ENCODE results near the gene MESP2. TPM values are rescaled to one million over a fixed set of nuclear protein-coding genes. Genes with fewer than 3 reads are reported as not detected.

Gene MESP2
- polyA plus RNA-seq, 10 donors, result 0.13 to 0.65 (median 0.30) TPM

DNA sequence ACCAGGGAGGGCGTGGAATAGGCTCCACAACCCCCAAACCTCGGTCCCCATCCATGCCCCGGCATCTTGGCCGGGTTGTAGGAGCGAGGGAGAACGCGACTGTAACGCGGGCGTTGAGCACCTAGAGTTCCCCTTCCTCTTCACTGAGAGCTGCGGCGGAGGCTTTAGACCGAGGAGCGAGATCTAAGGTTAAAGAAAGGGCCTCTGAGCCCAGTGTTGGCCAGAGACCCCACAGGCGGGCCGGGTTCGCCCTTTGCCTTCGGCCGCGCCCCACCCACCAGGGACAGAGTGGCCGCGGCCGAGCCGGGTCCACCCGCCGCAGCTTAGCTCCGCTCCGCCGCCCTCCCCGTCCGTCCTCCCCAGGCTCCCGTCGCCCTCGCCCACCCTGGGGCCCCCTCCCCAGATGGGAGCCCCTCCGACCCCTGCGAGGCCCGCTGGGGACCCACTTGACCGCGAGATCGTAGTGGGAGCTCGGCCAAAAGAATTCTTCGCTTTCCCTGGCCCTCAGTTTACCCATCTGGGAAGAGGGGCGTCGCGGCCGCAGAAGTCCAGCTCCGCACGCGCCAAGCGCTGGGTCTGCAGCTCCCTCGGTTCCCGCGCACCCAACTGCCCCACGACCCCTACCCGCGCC lies 38.1 kb downstream of the MESP2 start:
- DNase-seq, result peak in 1 of 3 donors; percentile 40

DNA sequence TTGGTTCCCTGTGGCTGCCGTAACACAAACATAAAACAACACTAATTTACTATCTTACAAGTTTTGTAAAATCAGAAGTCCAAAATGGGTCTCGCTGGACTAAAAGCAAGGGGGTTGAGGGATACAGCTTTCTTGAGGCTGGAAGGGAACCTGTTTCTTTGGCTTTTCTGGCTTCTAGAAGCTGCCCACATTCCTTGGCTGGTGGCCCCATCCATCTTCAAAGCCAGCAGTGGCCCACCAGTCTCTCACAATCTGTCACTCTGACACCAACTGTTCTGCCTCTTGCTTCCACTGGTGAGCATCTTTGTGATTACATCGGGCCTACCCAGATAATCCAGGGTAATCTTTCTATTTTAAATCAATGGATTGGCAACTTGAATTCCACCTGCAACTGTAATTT lies 39.6 kb downstream of the MESP2 start:
- DNase-seq, result no peak

DNA sequence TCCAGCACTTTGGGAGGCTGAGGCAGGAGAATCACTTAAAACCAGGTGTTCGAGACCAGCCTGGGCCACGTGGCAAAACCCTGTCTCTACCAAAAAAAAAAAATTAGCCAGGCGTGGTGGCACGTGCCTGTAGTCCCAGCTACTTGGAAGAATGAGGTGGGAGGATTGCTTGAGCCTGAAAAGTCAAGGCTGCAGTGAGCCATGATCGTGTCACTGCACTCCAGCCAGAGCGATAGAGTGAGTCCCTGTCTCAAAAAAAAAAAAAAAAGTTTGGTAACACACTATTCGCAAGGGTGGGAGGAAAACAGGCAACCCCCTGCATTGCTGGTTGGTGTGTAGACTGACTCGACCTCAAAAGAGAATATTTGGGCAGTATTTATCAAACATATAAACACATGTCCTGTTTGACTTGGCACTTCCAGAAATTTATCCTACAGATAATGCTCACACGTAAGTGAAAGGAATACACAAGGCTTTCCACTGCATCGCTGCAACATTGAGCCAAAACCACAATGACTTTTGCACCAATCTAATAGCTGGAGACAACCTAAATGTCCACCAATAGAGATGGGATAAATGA lies 41.7 kb downstream of the MESP2 start:
- no peak for DNase-seq

DNA sequence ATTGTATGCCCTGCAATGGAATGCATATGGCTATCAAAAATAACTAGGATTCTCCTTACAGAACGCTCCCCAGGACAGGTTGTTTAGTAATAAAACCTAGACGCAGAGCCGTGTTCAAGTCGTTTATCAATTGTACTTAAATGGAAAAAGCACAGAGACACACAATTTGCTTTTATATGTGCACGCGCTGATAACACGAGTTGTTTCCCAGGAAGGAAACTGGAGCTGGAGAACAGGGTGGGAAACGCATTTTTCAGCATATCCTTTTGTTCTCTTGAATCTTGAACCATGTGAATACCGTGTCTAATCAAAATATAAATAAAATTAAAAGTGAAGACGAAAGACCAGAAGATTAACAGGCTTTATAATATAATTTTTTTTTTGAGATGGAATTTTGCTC lies 42.2 kb downstream of the MESP2 start:
- DNase-seq, result no peak

DNA sequence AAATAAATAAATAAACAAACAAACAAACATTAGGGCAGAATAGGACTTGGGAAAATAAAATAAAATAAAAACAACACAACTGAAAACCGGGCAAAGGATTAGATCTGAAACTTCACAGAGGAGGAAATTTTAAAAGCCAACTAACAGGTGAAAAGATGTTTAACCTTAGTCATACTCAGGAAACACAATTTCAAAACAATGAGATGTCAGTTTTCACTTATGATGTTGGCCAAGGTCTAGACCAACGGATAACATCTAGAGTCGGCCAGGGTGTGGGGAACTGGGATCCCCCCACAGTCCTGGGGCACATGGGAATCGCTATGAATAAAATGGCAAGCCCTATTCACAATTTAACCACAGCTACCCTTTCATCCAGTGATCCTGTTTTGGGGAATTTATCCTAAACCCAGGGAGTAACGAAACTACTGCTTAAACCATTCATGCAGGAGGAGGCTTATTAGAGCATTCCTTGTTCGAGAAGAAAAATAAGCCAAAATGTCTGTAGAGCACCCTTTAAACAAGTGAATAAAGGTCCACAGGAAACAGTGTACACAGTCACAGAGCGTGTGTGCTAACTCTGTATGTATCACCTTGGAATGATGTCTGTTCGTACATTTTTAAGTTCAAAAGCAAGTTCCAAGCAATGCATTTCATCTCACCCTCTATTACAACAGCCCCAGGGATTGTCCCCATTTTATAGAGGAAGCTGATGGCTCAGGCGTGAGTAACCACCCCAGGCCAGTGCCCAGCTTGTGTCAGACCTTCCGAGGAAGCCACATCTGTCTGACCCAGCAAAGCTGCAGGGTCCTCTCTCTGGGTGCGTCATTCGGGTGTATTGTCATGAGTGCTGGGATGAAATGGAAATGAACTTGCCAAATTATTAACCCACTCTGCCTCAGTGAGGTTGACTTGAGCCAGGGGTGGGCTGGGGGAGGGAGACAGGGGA lies 44.8 kb downstream of the MESP2 start:
- no peak for DNase-seq

DNA sequence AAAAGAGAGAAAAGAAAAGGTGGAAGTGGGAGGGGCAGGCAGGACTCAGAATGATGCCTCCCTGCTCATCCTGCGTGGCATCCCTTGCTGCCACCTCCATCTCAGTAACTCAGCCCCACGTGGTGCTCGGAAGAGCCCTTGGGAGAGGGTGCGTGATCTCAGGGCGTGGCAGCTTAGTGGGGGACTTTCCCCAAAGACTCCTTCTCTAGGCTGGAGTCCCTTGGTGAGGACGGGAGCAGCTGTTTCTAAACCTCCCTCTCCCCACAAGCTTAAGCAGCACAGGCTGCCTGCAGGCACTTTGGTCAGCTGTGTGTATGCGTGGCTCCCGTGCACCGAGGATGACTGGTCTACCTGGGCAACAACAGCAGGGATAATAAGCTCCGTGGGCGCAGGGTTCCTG lies 45.9 kb downstream of the MESP2 start:
- no peak for DNase-seq

DNA sequence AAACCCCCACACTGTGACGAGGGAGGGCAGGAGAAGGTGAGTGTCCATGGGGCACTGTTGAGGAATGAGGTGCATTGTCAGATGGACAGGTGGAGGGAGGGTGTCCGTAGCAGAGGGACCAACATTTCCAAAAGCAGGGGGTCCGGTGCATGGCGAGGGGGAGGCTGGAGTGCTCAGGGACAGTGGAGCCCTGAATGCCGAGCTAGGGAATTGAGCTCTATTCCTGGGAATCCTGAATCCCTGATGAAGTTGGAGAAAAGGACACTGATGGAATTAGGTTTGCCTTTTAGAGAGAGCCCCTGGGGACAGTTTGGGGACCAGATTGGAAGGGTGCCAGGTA lies 46.4 kb downstream of the MESP2 start:
- DNase-seq, result no peak

DNA sequence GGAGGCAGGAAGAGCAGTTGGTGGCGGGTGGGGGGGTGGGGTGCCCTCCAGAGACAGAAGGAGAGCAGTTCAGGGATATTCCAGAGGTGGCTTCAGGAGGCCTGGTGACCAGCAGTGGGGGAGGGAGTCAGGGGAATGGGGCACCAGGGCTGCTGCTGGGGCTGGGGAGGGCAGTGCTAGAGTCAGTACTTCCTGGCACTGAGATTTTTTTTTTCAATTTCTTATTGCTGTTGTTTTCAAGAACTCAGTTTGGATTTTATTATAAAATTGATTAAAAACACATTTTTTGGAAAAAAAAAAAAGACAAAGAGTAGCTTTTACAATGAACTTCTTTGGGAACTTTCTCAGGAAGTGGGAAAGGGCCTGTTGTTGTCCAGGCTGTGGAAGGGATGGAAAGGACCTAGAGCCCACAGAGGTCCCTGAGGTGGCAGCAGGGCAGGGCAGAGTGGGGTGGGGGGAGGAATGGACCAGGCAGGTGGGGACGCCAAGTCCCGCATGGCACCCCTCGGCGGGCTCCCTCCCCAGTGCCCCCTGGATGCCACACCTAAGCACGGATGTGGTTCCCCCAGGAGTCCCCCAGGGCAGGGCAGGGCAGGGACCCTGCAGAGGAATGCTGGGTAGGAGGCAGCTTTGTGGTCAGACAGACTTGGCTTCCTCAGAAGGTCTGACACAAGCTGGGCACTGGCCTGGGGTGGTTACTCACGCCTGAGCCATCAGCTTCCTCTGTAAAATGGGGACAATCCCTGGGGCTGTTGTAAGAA lies 47.0 kb downstream of the MESP2 start:
- DNase-seq, result no peak

DNA sequence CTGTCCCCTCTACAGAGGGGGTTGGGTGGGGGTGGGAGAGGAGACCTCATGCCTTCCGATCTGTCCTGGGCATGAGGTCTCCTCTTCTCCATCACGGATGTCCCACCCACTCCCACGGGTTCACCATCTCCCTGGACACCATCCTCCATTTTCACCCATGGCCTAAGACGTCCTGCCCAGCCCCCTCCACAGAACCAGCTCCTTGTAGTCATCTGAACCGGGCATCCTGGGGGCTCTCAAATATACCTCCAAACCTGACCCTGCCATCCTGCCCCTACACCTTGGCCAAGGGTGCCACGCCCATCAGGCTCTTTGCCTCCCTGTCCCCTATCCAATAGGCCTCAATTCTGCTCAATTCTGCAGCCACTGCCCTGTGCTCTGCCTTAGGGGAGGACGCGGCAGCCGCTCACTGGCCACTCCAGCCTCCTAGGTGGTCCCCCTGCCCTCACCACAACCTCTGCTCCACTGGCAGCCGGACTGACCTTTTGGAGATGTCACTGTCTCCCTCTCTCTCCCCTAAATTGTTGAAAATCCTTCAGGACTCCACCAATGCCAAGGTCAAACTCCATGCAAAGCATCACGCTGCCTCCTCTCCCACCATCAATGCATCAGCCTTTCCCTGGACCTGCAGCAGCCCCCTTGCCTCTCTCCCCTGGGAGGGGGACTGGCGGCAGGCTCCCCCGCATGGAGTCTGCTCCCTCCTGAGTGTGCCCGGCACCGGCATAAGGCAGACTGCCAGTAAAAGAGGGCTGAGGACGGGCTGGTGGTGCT lies 47.9 kb downstream of the MESP2 start:
- DNase-seq, result no peak

DNA sequence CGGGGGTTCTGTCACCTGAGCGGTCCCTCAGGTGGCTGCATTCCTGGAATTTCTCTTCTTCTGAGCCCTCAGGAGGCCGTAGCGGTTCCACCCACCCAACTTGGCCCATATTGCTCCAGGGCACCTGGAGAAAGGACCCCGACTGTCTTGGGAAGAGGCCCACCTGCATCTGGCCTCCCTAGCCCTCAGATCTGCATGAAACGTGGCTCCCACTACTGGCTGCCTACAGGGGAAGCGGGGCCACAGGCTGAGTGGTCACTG lies 48.4 kb downstream of the MESP2 start:
- DNase-seq, result no peak

DNA sequence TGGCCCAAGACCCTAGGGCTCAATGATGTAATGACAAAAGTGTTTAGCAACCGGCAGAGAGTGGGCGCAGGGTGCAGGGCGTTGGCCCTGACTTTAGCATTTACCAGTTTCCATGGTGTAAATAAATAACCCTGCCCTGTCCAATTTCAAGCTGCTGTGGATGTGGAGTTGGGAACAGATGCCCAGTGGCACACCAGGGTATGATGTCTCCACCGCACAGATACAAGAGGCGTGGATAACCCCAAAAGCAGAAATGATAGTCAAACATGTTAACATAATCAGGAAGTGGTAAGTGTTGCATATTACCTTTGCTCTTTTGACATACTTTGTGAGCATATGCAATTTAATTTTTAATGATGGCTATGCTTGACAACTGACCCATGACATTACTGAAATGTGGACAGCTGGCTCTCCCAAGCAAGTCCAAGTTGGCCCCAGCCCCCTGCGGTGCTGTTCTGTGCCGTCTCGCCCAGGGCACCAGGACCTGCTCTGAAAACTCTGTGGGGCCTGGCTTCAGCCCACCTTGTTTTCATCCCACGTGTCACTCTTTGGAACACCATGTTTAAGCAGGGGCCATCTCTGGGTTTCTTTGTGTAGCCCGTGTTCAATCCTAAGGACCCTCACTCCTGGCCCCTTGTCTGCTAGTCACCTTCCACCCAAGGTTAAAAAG lies 49.3 kb downstream of the MESP2 start:
- no peak for DNase-seq

DNA sequence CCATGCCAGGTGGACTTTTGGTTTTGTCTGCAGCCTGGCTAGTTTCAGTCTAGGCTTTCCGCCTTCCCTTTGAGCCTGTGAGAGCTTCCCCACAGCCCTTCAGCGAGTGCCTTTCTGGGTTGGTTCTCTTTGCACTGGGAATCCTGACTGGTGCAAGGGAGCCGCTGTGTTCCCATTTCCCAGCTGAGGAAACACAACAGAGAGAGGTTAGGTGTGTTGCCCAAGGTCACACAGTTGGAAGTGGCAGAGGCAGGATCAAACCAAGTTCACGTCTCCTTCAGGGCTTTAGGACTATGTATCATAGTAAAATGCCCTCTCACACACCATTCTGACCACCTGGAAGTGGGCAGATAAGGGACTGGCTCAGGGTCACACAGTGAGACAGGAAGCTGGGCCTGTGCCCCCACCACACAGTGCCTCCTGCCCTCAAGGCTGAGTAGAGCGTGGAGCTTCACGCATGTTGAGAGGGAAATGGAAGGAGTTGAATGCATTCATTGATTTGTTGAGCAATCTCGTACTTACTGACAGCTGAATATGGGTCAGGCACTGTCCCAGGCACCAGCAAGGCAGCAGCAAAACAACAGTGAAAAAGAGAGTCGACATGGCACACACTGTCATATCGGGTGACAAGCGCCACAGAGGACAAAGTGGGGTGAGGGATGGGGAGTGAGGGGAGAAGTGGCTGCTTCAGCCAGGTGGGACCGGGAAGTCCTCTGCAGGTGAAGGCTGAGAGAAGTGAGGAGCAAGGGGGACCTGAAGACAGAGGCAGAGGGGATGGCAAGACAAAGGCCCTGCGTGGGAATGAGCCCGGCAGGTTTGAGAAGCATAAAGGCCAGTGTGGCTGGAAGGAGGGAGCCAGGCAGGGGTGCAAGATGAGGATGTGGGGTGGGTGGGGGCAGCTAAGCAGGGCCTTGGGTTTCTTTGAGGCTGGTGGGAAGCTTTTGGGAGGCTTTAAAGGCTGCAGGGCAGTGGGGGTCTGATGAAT lies 50.8 kb downstream of the MESP2 start:
- DNase-seq, result no peak

DNA sequence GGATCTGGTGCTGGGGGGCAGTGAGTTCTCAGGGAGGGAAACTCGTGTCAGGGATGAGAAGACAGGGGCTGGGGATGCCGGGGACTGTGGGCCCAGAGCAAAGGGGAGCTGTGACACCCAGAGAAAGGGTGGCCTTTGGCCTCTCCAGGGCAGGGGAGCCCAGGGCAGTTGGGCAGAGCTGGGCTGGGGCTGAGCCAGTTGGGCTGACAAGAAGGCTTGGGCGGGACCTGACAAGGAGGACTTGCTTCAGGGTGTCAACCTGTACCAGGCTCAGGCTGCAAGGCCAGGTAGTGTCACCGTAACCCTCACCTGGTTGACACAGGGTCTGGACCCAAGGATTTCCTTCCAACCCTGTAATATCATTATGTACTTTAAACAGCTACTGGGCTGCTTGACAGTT lies 51.7 kb downstream of the MESP2 start:
- DNase-seq, result no peak

Other genes starting within 250 kb of the MESP2 start
- 1 to 10 TPM; 3.4 to 7.3 (median 4.6) TPM for gene TICRR, start 200.9 kb upstream of the MESP2 start, polyA plus RNA-seq (ENCODE audit: insufficient read length in 10 of 10)
- 10 to 100 TPM in 1 of 10 donors, 1 to 10 TPM in 9; 3.9 to 10.5 (median 5.4) TPM for gene KIF7, start 120.9 kb upstream of the MESP2 start, polyA plus RNA-seq (ENCODE audit: insufficient read length in 10 of 10)
- gene PLIN1, start 97.0 kb upstream of the MESP2 start, polyA plus RNA-seq (ENCODE audit: insufficient read length in 10 of 10), result 1 to 10 TPM in 2 of 10 donors, under 1 TPM in 7, not detected in 1; 0.11 to 3.3 (median 0.30) TPM
- 1 to 10 TPM; 3.0 to 7.0 (median 4.9) TPM for gene PEX11A, start 85.6 kb upstream of the MESP2 start, polyA plus RNA-seq (ENCODE audit: insufficient read length in 10 of 10)
- under 1 TPM; 0.07 to 0.37 (median 0.14) TPM for gene WDR93, start 85.5 kb upstream of the MESP2 start, polyA plus RNA-seq (ENCODE audit: insufficient read length in 10 of 10)
- gene MESP1, start 25.1 kb upstream of the MESP2 start, polyA plus RNA-seq (ENCODE audit: insufficient read length in 10 of 10), result 1 to 10 TPM in 5 of 10 donors, under 1 TPM in 4, not detected in 1; 0.18 to 1.3 (median 1.1) TPM
- 10 to 100 TPM in 5 of 10 donors, 1 to 10 TPM in 5; 4.6 to 21.3 (median 9.8) TPM for gene ANPEP, start 38.5 kb downstream of the MESP2 start, polyA plus RNA-seq (ENCODE audit: insufficient read length in 10 of 10)
- gene AP3S2, start 117.7 kb downstream of the MESP2 start, polyA plus RNA-seq (ENCODE audit: insufficient read length in 10 of 10), result 10 to 100 TPM; 23.0 to 36.5 (median 29.1) TPM
- gene ARPIN, start 136.6 kb downstream of the MESP2 start, polyA plus RNA-seq (ENCODE audit: insufficient read length in 10 of 10), result 10 to 100 TPM; 14.4 to 22.9 (median 17.3) TPM
- gene ZNF710, start 225.0 kb downstream of the MESP2 start, polyA plus RNA-seq (ENCODE audit: insufficient read length in 10 of 10), result 10 to 100 TPM; 13.7 to 25.7 (median 17.9) TPM